B cell (primary cell): ENCODE data around the gene PADI3. TPM values are rescaled to one million over a fixed set of nuclear protein-coding genes. Genes with fewer than 3 reads are reported as not detected.

ENCODE experiments used
- ATAC-seq: fragments of 200-7000 bp; cut with Tn5 transposase; one replicate; pipeline ENCODE4 v1.10.0; 2021; ENCODE audit warnings: low read depth, mild to moderate bottlenecking, moderate number of reproducible peaks, moderate library complexity
- CTCF ChIA-PET: fragments of 350-600 bp; sonication (Branson Sonifier 250); formaldehyde crosslinking; loops from one replicate; lab custom pipeline; 2021; ENCODE audit warnings: antibody characterized with exemption, inconsistent platforms; lab: Charles Lee
- POLR2A ChIA-PET: fragments of 350-600 bp; sonication (Branson Sonifier 250); formaldehyde crosslinking; loops from one replicate; lab custom pipeline; 2021; ENCODE audit warnings: antibody characterized with exemption; lab: Charles Lee
- DNase-seq: peaks from one replicate; pipeline ENCODE4 v3.0.0; 2013
- H2AFZ ChIP-seq: 2 replicates; pipeline ENCODE4 v1.6.1; 2012; ENCODE audit warnings: mild to moderate bottlenecking, low read depth, low read length; ENCODE audit not compliant: insufficient read depth, poor library complexity, severe bottlenecking
- H3K27ac ChIP-seq, 2 donors: 1 replicate in 1 of 2; 2 replicates in 1 of 2; pipeline ENCODE4 v1.5.1; 2012 to 2013; ENCODE audit warnings: low read length in 2 of 2, mild to moderate bottlenecking in 2 of 2, moderate library complexity in 1 of 2
- H3K27me3 ChIP-seq, 4 experiments: fragments of 200-600 bp in 1 of 4; sonication (generic) in 1 of 4; replicated peaks in 1 of 4; 1 replicate in 2 of 4; 2 replicates in 2 of 4; pipeline versions ENCODE4 v1.6.1 to v1.7.0; 2013 to 2016; ENCODE audit warnings: low read length in 3 of 4, mild to moderate bottlenecking in 2 of 4, mixed read lengths in 1 of 4, moderate library complexity in 1 of 4; ENCODE audit not compliant: insufficient read depth in 4 of 4, control insufficient read depth in 3 of 4; ENCODE audit errors: control extremely low read depth in 1 of 4
- H3K36me3 ChIP-seq, 2 experiments: replicated peaks in 1 of 2; 1 replicate in 1 of 2; 2 replicates in 1 of 2; pipeline versions ENCODE4 v1.6.1 to v1.7.1; 2013; ENCODE audit warnings: low read length in 1 of 2; ENCODE audit not compliant: insufficient read depth in 2 of 2, control insufficient read depth in 1 of 2; ENCODE audit errors: control extremely low read depth in 1 of 2, extremely low read depth in 1 of 2
- H3K4me1 ChIP-seq, 2 donors: fragments of 200-600 bp in 1 of 2; sonication (generic) in 1 of 2; 1 replicate in 1 of 2; 2 replicates in 1 of 2; pipeline versions ENCODE4 v1.5.1 to v1.6.1; 2013 to 2017; ENCODE audit warnings: low read length in 2 of 2; ENCODE audit not compliant: control insufficient read depth in 2 of 2, insufficient read depth in 2 of 2
- H3K4me2 ChIP-seq: replicated peaks from 2 replicates; pipeline ENCODE3; 2012; ENCODE audit warnings: mild to moderate bottlenecking, low read depth, low read length; ENCODE audit not compliant: poor library complexity, severe bottlenecking
- H3K4me3 ChIP-seq, 5 experiments: fragments of 200-600 bp in 1 of 5; sonication (generic) in 1 of 5; 1 replicate in 3 of 5; 2 replicates in 2 of 5; pipeline versions ENCODE4 v1.5.1 to v1.7.0; 2011 to 2016; ENCODE audit warnings: low read length in 4 of 5, mild to moderate bottlenecking in 4 of 5, low read depth in 2 of 5, control low read depth in 1 of 5, moderate library complexity in 1 of 5; ENCODE audit not compliant: insufficient read depth in 1 of 5; ENCODE audit errors: control extremely low read depth in 1 of 5, extremely low read depth in 1 of 5
- H3K79me2 ChIP-seq: fragments of 200-600 bp; sonication (generic); one replicate; pipeline ENCODE4 v1.6.0; 2016; ENCODE audit warnings: low read length; ENCODE audit not compliant: control insufficient read depth, insufficient read depth
- H3K9ac ChIP-seq: fragments of 200-600 bp; sonication (generic); 2 replicates; pipeline ENCODE4 v1.6.1; 2017; ENCODE audit warnings: mild to moderate bottlenecking, low read length, moderate library complexity
- H3K9me3 ChIP-seq, 3 donors: one replicate each; pipeline versions ENCODE4 v1.6.1 to v1.7.1; 2013; ENCODE audit warnings: low read length in 2 of 3; ENCODE audit not compliant: control insufficient read depth in 2 of 3, insufficient read depth in 1 of 3; ENCODE audit errors: control extremely low read depth in 1 of 3
- H4K20me1 ChIP-seq: 2 replicates; pipeline ENCODE4 v1.6.0; 2012; ENCODE audit warnings: mild to moderate bottlenecking, low read length; ENCODE audit not compliant: insufficient read depth, control insufficient read depth, poor library complexity, severe bottlenecking
- H3K27ac Mint-ChIP-seq: one replicate; pipeline ENCODE4 v1.8.0; 2021; ENCODE audit warnings: mixed read lengths
- H3K27me3 Mint-ChIP-seq: one replicate; pipeline ENCODE4 v1.8.0; 2021; ENCODE audit warnings: mixed read lengths
- H3K4me1 Mint-ChIP-seq: one replicate; pipeline ENCODE4 v1.8.0; 2021; ENCODE audit warnings: mixed read lengths
- H3K4me3 Mint-ChIP-seq: one replicate; pipeline ENCODE4 v1.8.0; 2021; ENCODE audit warnings: mixed read lengths
- H3K9me3 Mint-ChIP-seq: one replicate; pipeline ENCODE4 v1.8.0; 2022; ENCODE audit warnings: mixed read lengths; ENCODE audit not compliant: insufficient read depth
- CTCF ChIP-seq: fragments of 200-600 bp; IDR thresholded peaks from one replicate; pipeline ENCODE4 v1.8.0; 2022; ENCODE audit warnings: antibody characterized with exemption, mild to moderate bottlenecking
- EZH2 ChIP-seq: IDR thresholded peaks from 2 replicates; pipeline ENCODE4 v1.6.1; 2012; ENCODE audit warnings: borderline replicate concordance, low read depth, mild to moderate bottlenecking, moderate library complexity, low read length; ENCODE audit not compliant: insufficient read depth, poor library complexity, severe bottlenecking
- WGBS: methylation state at CpG from one replicate; pipeline ENCODE4 v1.1.5; 2013; ENCODE audit warnings: missing lambda C conversion rate; ENCODE audit not compliant: insufficient coverage; 5-methylcytosine and 5-hydroxymethylcytosine counted together
- intact Hi-C: fragments of 100-400 bp; cut with micrococcal nuclease; formaldehyde crosslinking; loops from one replicate; pipeline ENCODE4 v1.10.0; 2022
- polyA plus RNA-seq: library from polyadenylated mRNA; depleted of rRNA; stranded (reverse); fragments of >200 nt; gene quantifications from 2 replicates; pipeline ENCODE4 v1.2.3, GENCODE V29; 2012
- total RNA-seq, 2 donors: library from RNA; stranded (reverse); fragments of 120-200 nt in 1 of 2; gene quantifications; 1 replicate in 1 of 2; 2 replicates in 1 of 2; pipeline versions ENCODE4 v1.2.3 to v1.2.4, GENCODE V29; 2013 to 2022

PADI3 gene
- total and polyA plus RNA-seq, 2 donors (not counting 1 experiment from before 2014, with no cell fraction given) = not detected

- WGBS = 100% methylated on average over 1 of the region's 5 CpGs
- Histone ChIP-seq H3K27ac (no peak overlapping the region), H2AFZ (no peak overlapping the region), H3K36me3 (no peaks in the 10 kb centered on the region), H3K4me1 (no peaks in the 10 kb centered on the region), H3K79me2 (no peaks in the 10 kb centered on the region), H4K20me1 (no peaks in the 10 kb centered on the region), H3K9me3 (peaks cover 0 to 23% (median 4%) of the 10 kb centered on the region in 3 donors), H3K4me3 (no peak overlapping the region), H3K4me2 (no peak overlapping the region), H3K9ac (no peak overlapping the region), H3K27me3 (no peaks in the 10 kb centered on the region)
- intact Hi-C loops = no loop called here
- POLR2A ChIA-PET = no interaction called here
- H3K27me3 Mint-ChIP-seq = peaks cover 17% of the 10 kb centered on the region
- TF ChIP-seq EZH2 (no peak), CTCF (no peak)
- DNase-seq = no peak
- H3K9me3 Mint-ChIP-seq = peaks cover 7% of the 10 kb centered on the region
- no peak for ATAC-seq
- H3K4me3 Mint-ChIP-seq = no peak overlapping the region
- H3K4me1 Mint-ChIP-seq = no peaks in the 10 kb centered on the region
- H3K27ac Mint-ChIP-seq = no peak overlapping the region
- CTCF ChIA-PET = no interaction called here
Measured at GRCh38 chr1:17301767-17302166, 52.9 kb downstream of the PADI3 start.

GRCh38 chr1:17304151-17304825 lies 55.4 kb downstream of the PADI3 start:
- Mint-ChIP-seq H3K27ac (no peak overlapping the region), H3K4me1 (no peaks in the 10 kb centered on the region), H3K9me3 (peaks cover 7% of the 10 kb centered on the region), H3K4me3 (no peak overlapping the region), H3K27me3 (peaks cover 31% of the 10 kb centered on the region)
- Histone ChIP-seq H3K4me2 (no peak overlapping the region), H4K20me1 (no peaks in the 10 kb centered on the region), H3K27ac (no peak overlapping the region), H3K4me1 (no peaks in the 10 kb centered on the region), H3K9me3 (peaks cover 0 to 20% (median 4%) of the 10 kb centered on the region in 3 donors), H3K9ac (no peak overlapping the region), H3K4me3 (no peak overlapping the region), H3K79me2 (no peaks in the 10 kb centered on the region), H2AFZ (no peak overlapping the region), H3K36me3 (no peaks in the 10 kb centered on the region), H3K27me3 (peaks cover 0 to 1% (median 0%) of the 10 kb centered on the region in 4 experiments)
- no peak for TF ChIP-seq CTCF
- no peak for TF ChIP-seq EZH2
- DNase-seq (no peak), ATAC-seq (no peak)
- ChIA-PET POLR2A (no interaction called here), CTCF (no interaction called here)
- intact Hi-C loops = no loop called here
- 16% methylated on average over 6 of the region's 6 CpGs for WGBS
